NCI-H524 (cell line): ENCODE measurements around the gene ARL4D.
"Not testable (repeated sequence)": the region's sequence is repeated elsewhere in the genome, so short reads cannot be mapped to it uniquely, and the experiment has no call there.

Source experiments
- DNase-seq, 2 experiments: peaks; one replicate each; lab custom pipeline; 2025; lab: John Stamatoyannopoulos, UW

ARL4D gene

GRCh38 chr17:43398724-43399595 lies at the start of gene ARL4D:
Gene ARL4D, plus strand, starts transcription at chr17:43398993. Its CDS starts 740 bp downstream, at chr17:43399733.
- peak; percentile 81 to 84 for DNase-seq

- DNase-seq = peak in 1 of 2 experiments; percentile 28
Observed at GRCh38 chr17:43349142-43349541, 49.7 kb upstream of the ARL4D start.

GRCh38 chr17:43350888-43351361 lies 47.9 kb upstream of the ARL4D start:
- no peak for DNase-seq

- no peak for DNase-seq
Observed at GRCh38 chr17:43351691-43352090, 47.1 kb upstream of the ARL4D start.

- DNase-seq = no peak
Observed at GRCh38 chr17:43352579-43353331, 46.0 kb upstream of the ARL4D start.

GRCh38 chr17:43353393-43353792 lies 45.4 kb upstream of the ARL4D start:
- DNase-seq = peak; percentile 96 to 99

GRCh38 chr17:43354371-43354770 lies 44.4 kb upstream of the ARL4D start:
- DNase-seq = peak; percentile 60 to 88

- no peak for DNase-seq
Observed at GRCh38 chr17:43356450-43356849, 42.3 kb upstream of the ARL4D start.

- no peak for DNase-seq
Observed at GRCh38 chr17:43356999-43357398, 41.8 kb upstream of the ARL4D start.

GRCh38 chr17:43359469-43360110 lies 39.2 kb upstream of the ARL4D start:
- no peak for DNase-seq

GRCh38 chr17:43360376-43360738 lies 38.4 kb upstream of the ARL4D start:
- peak; percentile 60 to 62 for DNase-seq

GRCh38 chr17:43360739-43361505 lies 37.9 kb upstream of the ARL4D start:
- DNase-seq = peak; percentile 97 to 99

GRCh38 chr17:43363181-43363925 lies 35.4 kb upstream of the ARL4D start:
- DNase-seq = no peak

- DNase-seq = no peak
Observed at GRCh38 chr17:43363926-43364285, 34.9 kb upstream of the ARL4D start.

- DNase-seq = no peak
Observed at GRCh38 chr17:43365356-43365755, 33.4 kb upstream of the ARL4D start.

- not testable (repeated sequence) for DNase-seq
Observed at GRCh38 chr17:43365921-43366320, 32.9 kb upstream of the ARL4D start.

- DNase-seq = no peak
Observed at GRCh38 chr17:43366891-43367736, 31.7 kb upstream of the ARL4D start.

- peak; percentile 67 to 83 for DNase-seq
Observed at GRCh38 chr17:43367737-43368242, 31.0 kb upstream of the ARL4D start.

- DNase-seq = peak; percentile 78 to 89
Observed at GRCh38 chr17:43368740-43369506, 29.9 kb upstream of the ARL4D start.
